HG03045 (cell line): ENCODE measurements around the gene CD96.
"Not testable (repeated sequence)": the region's sequence is repeated elsewhere in the genome, so short reads cannot be mapped to it uniquely, and the experiment has no call there.

Experiments used
- ATAC-seq: cut with Tn5 transposase; IDR thresholded peaks from one replicate; pipeline ENCODE4 v1.9.1; 2021; ENCODE audit warnings: mild to moderate bottlenecking, moderate library complexity; ENCODE audit not compliant: unreplicated experiment

The CD96 gene

GRCh38 chr3:111668888-111669488 is 127.0 kb downstream of the CD96 start:
- ATAC-seq: no peak

GRCh38 chr3:111669926-111670630 is 128.1 kb downstream of the CD96 start:
- no peak for ATAC-seq

- not testable (repeated sequence) for ATAC-seq
Observed at GRCh38 chr3:111672461-111672860, 130.5 kb downstream of the CD96 start.

GRCh38 chr3:111675846-111676210 is 133.8 kb downstream of the CD96 start:
- ATAC-seq: no peak

- no peak for ATAC-seq
Observed at GRCh38 chr3:111676211-111677006, 134.4 kb downstream of the CD96 start.

- ATAC-seq: no peak
Observed at GRCh38 chr3:111677007-111677392, 135.0 kb downstream of the CD96 start.

GRCh38 chr3:111681661-111682426 is 139.8 kb downstream of the CD96 start:
- no peak for ATAC-seq

GRCh38 chr3:111684640-111685039 is 142.6 kb downstream of the CD96 start:
- no peak for ATAC-seq

GRCh38 chr3:111688190-111688800 is 146.3 kb downstream of the CD96 start:
- ATAC-seq: no peak

GRCh38 chr3:111690242-111690641 is 148.2 kb downstream of the CD96 start:
- ATAC-seq: peak; percentile 88

GRCh38 chr3:111691293-111691909 is 149.4 kb downstream of the CD96 start:
- no peak for ATAC-seq

GRCh38 chr3:111692593-111693552 is 150.9 kb downstream of the CD96 start:
- ATAC-seq: no peak

- ATAC-seq: no peak
Observed at GRCh38 chr3:111694471-111694870, 152.5 kb downstream of the CD96 start.

GRCh38 chr3:111695636-111696117 is 153.7 kb downstream of the CD96 start:
- no peak for ATAC-seq

GRCh38 chr3:111700054-111700453 is 158.1 kb downstream of the CD96 start:
- ATAC-seq: peak; percentile 57

GRCh38 chr3:111701292-111701906 is 159.4 kb downstream of the CD96 start:
- ATAC-seq: no peak
